Choroid plexus epithelial cell (primary cell): Measurements from ENCODE around the gene ZNF620.

Experiments used
- DNase-seq: peaks from one replicate; pipeline ENCODE4 v3.0.0-alpha.2; 2010; ENCODE audit warnings: low read depth
- H3K4me3 ChIP-seq: 2 replicates; pipeline ENCODE4 v1.5.1; 2011; ENCODE audit warnings: low read depth, mild to moderate bottlenecking, control low read depth, low read length, moderate library complexity
- TF ChIP-seq, protein P1 (sequence below): conservative IDR thresholded peaks from 2 replicates; pipeline ENCODE4 v1.5.1; 2011; ENCODE audit warnings: low read depth, mild to moderate bottlenecking, control low read depth, inconsistent platforms, low read length, moderate library complexity

ZNF620 gene

DNA sequence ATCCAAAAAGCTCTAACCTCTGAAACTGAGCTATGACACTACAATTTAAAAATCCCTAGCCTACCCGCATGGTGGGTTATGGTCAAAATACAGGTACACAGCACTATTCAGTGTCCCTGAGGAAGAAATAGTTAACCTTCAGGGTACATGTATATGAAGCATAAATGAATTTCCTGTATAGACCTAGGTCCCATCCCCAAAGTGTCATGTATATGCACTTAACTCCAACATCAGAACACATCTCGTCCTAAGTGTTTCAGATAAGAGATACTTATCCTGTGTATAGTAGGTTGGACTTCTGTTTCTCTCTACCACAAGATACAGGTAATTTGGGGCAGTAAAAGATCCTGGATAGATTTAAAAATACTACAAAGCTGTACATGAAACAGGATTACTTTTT, 42.3 kb upstream of the ZNF620 start:
- TF ChIP-seq, protein P1, sequence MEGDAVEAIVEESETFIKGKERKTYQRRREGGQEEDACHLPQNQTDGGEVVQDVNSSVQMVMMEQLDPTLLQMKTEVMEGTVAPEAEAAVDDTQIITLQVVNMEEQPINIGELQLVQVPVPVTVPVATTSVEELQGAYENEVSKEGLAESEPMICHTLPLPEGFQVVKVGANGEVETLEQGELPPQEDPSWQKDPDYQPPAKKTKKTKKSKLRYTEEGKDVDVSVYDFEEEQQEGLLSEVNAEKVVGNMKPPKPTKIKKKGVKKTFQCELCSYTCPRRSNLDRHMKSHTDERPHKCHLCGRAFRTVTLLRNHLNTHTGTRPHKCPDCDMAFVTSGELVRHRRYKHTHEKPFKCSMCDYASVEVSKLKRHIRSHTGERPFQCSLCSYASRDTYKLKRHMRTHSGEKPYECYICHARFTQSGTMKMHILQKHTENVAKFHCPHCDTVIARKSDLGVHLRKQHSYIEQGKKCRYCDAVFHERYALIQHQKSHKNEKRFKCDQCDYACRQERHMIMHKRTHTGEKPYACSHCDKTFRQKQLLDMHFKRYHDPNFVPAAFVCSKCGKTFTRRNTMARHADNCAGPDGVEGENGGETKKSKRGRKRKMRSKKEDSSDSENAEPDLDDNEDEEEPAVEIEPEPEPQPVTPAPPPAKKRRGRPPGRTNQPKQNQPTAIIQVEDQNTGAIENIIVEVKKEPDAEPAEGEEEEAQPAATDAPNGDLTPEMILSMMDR, result no peak
- no peak for DNase-seq
- no peak overlapping the region for H3K4me3 ChIP-seq

DNA sequence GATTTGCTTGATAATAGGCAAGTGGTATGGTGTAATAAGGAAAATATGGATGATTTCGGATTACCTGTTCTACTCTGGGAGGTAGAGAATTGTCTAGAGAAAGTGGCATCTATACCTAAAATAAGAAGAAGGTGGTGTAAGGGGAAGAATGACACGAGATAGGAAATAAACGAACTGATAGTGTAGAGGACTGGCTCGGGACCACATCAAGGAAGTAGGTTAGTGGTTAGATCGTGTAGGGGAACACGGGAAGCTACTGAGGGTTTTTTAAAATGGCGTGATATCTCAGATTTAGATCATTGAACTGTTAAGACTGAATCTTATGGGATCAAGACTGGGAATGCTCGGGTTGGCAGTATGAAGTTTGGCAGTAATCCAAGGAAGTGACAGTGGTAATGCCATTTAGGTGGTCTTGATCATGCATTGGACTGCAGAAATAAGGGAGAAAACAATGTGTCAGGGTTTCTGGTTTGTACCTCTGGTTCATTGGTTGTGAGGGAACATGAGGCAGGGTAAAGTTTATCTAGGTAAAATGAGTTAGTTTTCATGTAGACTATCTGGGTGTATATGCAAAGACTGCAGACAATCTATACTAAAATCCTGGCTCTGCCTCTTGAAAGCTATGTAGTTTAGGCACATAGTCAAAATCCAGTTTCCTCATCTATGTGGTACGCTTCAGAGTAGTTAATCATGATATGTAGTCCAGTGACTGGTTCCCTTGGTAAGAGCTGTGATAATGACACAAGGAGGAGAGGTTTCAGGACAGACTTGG, 41.3 kb upstream of the ZNF620 start:
- H3K4me3 ChIP-seq, result no peak overlapping the region
- TF ChIP-seq, protein P1, result no peak
- DNase-seq, result no peak

DNA sequence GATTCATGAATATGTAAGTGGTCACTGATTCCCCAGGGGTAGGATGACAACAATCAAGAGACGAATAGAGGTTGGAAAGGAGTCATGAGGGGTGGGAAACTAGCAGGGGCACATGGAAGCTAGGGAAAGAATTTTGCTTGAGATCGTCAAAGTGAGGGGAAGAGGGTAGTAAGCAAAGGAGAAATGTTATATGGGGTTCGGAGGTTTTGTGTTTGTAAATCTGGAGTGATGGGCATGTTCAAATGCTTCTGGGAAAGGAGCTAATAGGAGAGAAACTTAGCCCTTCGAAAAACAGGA, 40.8 kb upstream of the ZNF620 start:
- TF ChIP-seq, protein P1, result no peak
- H3K4me3 ChIP-seq, result no peak overlapping the region
- DNase-seq, result no peak

DNA sequence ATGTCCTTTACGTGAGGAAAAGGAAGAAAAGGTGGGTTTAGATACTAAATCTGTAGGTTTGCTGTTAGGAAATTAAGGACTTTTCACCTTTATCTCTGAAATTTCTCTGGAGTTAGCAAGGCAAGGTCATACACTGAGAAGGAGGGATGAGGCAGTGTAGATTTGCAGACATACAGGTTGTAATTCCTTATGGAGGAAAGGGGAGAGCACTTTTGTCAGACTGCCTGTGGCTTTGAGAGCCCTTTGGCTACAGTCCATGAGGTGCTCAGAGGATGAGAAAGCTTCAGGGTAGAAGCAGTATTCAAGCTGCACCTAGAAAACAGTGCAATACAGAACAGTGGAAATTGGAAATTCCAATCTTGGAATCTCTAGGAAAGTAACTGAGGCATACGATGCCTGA, 40.4 kb upstream of the ZNF620 start:
- TF ChIP-seq, protein P1, result no peak

DNA sequence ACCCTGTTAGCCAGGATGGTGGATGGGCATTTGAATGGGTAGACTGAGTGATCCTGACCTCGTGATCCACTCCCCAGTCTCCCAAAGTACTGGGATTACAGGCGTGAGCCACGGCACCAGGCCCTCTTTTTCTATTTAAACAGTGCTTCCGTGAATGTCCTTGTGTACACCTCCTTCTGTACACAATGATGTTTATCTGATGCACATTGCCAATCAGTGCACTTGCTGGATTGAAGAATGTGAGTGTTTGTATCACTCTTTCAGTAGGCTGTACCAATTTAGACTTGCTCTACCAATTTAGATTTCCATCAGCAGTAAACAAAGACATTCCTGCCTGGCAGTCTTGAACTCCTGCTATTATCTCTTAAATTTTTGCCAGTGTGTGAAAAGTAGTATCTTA, 37.8 kb upstream of the ZNF620 start:
- DNase-seq, result no peak
- TF ChIP-seq, protein P1, result no peak
- no peak overlapping the region for H3K4me3 ChIP-seq

More for the DNA sequence above, 40.4 kb upstream of the ZNF620 start:
- H3K4me3 ChIP-seq, result no peak overlapping the region
- no peak for DNase-seq

DNA sequence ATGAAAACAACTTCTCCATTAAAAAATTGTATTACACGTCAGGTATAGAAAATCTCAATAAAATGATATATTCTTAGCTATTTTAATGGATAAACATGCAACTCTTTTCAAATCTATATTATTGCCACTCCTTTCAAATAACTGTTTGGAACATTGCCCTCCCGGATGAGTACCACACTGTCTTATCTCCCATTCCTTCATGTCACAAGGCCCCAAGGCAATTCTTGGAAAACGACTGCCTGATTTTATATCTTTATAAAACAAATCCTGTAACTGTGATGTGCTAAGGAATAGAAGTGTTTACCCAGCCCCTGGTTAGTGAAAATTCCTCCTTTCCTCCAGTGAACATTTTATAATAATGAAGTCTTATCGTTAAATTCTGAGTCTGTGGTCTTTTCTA, 35.1 kb upstream of the ZNF620 start:
- TF ChIP-seq, protein P1, result no peak
- H3K4me3 ChIP-seq, result no peak overlapping the region
- no peak for DNase-seq
